Mammary epithelial cell (primary cell): ENCODE results near the gene TAF10.

ENCODE experiments used
- CTCF ChIP-seq, 2 donors: IDR thresholded peaks in 1 of 2; conservative IDR thresholded peaks in 1 of 2; 2 replicates each; pipeline ENCODE4 v1.5.1; 2011 to 2012; ENCODE audit warnings: inconsistent platforms in 2 of 2, low read length in 2 of 2, mild to moderate bottlenecking in 2 of 2, control low read depth in 1 of 2, low read depth in 1 of 2; ENCODE audit not compliant: insufficient read depth in 1 of 2; ENCODE audit errors: extremely low read depth in 1 of 2
- EZH2 ChIP-seq: IDR thresholded peaks from 2 replicates; pipeline ENCODE4 v1.6.1; 2012; ENCODE audit warnings: low read length, inconsistent platforms, borderline replicate concordance

- TF ChIP-seq CTCF (conservative IDR thresholded peaks at IDR 0.05 in 1 of 2, IDR thresholded peaks at IDR 0.05 in 1 of 2; ENCODE audit: extremely low read depth in 1 of 2, insufficient read depth in 1 of 2, low read depth in 1 of 2, low read length in 2 of 2): no peak
- TF ChIP-seq EZH2: no peak
Observed at GRCh38 chr11:6611963-6612212, 128 bp downstream of the TAF10 start.
